HepG2 (cell line): ENCODE data around the gene MADCAM1. TPM values are rescaled to one million over a fixed set of nuclear protein-coding genes. Genes with fewer than 3 reads are reported as not detected.
A peak's percentile ranks its signal among the peaks of the same experiment; 100 is the strongest.

ENCODE experiments used
- ARNT2 ChIP-seq: sonication (generic); formaldehyde crosslinking; IDR thresholded peaks from 2 replicates; pipeline ENCODE4 v1.8.0; 2022; ENCODE audit warnings: mild to moderate bottlenecking, low read depth, missing genetic modification reagents, moderate library complexity
- GMEB1 ChIP-seq: sonication (generic); formaldehyde crosslinking; IDR thresholded peaks from 2 replicates; pipeline ENCODE4 v1.5.1; 2020; ENCODE audit warnings: missing genetic modification reagents, mild to moderate bottlenecking, borderline replicate concordance
- HNF4G ChIP-seq, 2 experiments: sonication (generic) in 1 of 2; formaldehyde crosslinking in 1 of 2; IDR thresholded peaks; 2 replicates each; pipeline versions ENCODE4 v1.4.0 to v1.6.1; 2011 to 2020; ENCODE audit warnings: borderline replicate concordance in 2 of 2, low read depth in 2 of 2, mild to moderate bottlenecking in 2 of 2, low read length in 1 of 2, missing genetic modification reagents in 1 of 2, moderate library complexity in 1 of 2
- HNRNPLL ChIP-seq: fragments of 200-400 bp; formaldehyde crosslinking; IDR thresholded peaks from 2 replicates; pipeline ENCODE4 v1.6.1; 2017; ENCODE audit warnings: mild to moderate bottlenecking, low read depth, low read length; ENCODE audit not compliant: poor library complexity, severe bottlenecking
- JARID2 ChIP-seq: sonication (generic); formaldehyde crosslinking; IDR thresholded peaks from 2 replicates; pipeline ENCODE4 v1.8.1; 2023; ENCODE audit warnings: missing genetic modification reagents, inconsistent platforms; ENCODE audit not compliant: insufficient replicate concordance
- NCOA1 ChIP-seq: sonication (generic); formaldehyde crosslinking; IDR thresholded peaks from 2 replicates; pipeline ENCODE4 v1.9.0; 2021; ENCODE audit warnings: missing genetic modification reagents
- POLR2AphosphoS5 ChIP-seq: IDR thresholded peaks from 2 replicates; pipeline ENCODE4 v1.6.1; 2012; ENCODE audit warnings: low read depth, low read length
- RBFOX2 ChIP-seq: fragments of 200-400 bp; formaldehyde crosslinking; IDR thresholded peaks from 2 replicates; pipeline ENCODE4 v1.6.1; 2017; ENCODE audit warnings: low read depth, mild to moderate bottlenecking, low read length
- RBM22 ChIP-seq: fragments of 200-400 bp; formaldehyde crosslinking; optimal IDR thresholded peaks from 2 replicates; pipeline ENCODE3; 2017; ENCODE audit warnings: mild to moderate bottlenecking, low read length, moderate library complexity
- RFX3 ChIP-seq: IDR thresholded peaks from 2 replicates; pipeline ENCODE4 v1.6.1; 2016; ENCODE audit warnings: missing biosample characterization, missing genetic modification reagents
- SP2 ChIP-seq: sonication (generic); formaldehyde crosslinking; IDR thresholded peaks from 2 replicates; pipeline ENCODE4 v1.5.1; 2020; ENCODE audit warnings: mild to moderate bottlenecking, missing genetic modification reagents
- TFAP4 ChIP-seq: sonication (generic); IDR thresholded peaks from 2 replicates; pipeline ENCODE4 v1.6.1; 2016; ENCODE audit warnings: low read depth, borderline replicate concordance
- ZBTB33 ChIP-seq: sonication (generic); formaldehyde crosslinking; IDR thresholded peaks from 2 replicates; pipeline ENCODE4 v1.4.0; 2020; ENCODE audit warnings: missing genetic modification reagents
- ZBTB34 ChIP-seq: sonication (generic); formaldehyde crosslinking; IDR thresholded peaks from 2 replicates; pipeline ENCODE4 v1.8.0; 2022; ENCODE audit warnings: mild to moderate bottlenecking, missing genetic modification reagents
- ZKSCAN5 ChIP-seq: sonication (generic); formaldehyde crosslinking; IDR thresholded peaks from 2 replicates; pipeline ENCODE4 v1.5.1; 2020; ENCODE audit warnings: mild to moderate bottlenecking, missing genetic modification reagents
- ZNF280D ChIP-seq: sonication (generic); formaldehyde crosslinking; IDR thresholded peaks from 2 replicates; pipeline ENCODE4 v1.5.1; 2020; ENCODE audit warnings: mild to moderate bottlenecking, missing genetic modification reagents
- polyA plus RNA-seq, 8 experiments: library from polyadenylated mRNA; depleted of rRNA in 3 of 8; stranded (reverse) in 7 of 8; unstranded in 1 of 8; fragments of >200 nt; fragmentation: Illumina TruSeq in 4 of 8; extraction: Trizol in 4 of 8; gene quantifications; 2 replicates each; pipeline versions ENCODE4 v1.2.1 to v1.2.3, GENCODE V29; 2011 to 2016; ENCODE audit warnings: low read depth in 4 of 8, missing spikeins in 1 of 8, mixed read lengths in 1 of 8; ENCODE audit not compliant: insufficient read depth in 1 of 8
- total RNA-seq, 5 experiments: library from RNA; depleted of rRNA; stranded (reverse); fragments of >200 nt; fragmentation: Illumina TruSeq; extraction: Trizol; gene quantifications; 2 replicates each; pipeline ENCODE4 v1.2.3, GENCODE V29; 2016; ENCODE audit warnings: low read depth in 1 of 5

MADCAM1 gene
- total and polyA plus RNA-seq, 2 of the 13 experiments (the other 11 are each of a cell fraction or from before 2014, with no cell fraction given): 0.29 to 0.33 TPM

GRCh38 chr19:506404-507285 lies 10.4 kb downstream of the MADCAM1 start (continued):
- no peak for TF ChIP-seq SP2 (CRISPR knock-in tag)
- peak; percentile 1; the same call in 1 of the 2 replicates for TF ChIP-seq GMEB1 (CRISPR knock-in tag)
- no peak for TF ChIP-seq ZBTB34 (CRISPR knock-in tag)
- 0 out of 2 replicates have a peak, but pooled peaks have one; percentile 40 for TF ChIP-seq ZNF280D
- TF ChIP-seq RBFOX2: peak; percentile 75
- TF ChIP-seq RFX3 (CRISPR knock-in tag): peak; percentile 90
- TF ChIP-seq HNF4G (IDR thresholded peaks at IDR 0.05; ENCODE audit: borderline replicate concordance, low read depth, low read length): no peak; the same call in 1 of the 2 replicates
- no peak for TF ChIP-seq HNF4G (CRISPR knock-in tag; IDR thresholded peaks at IDR 0.05; ENCODE audit: borderline replicate concordance, low read depth)
- peak; percentile 64 for TF ChIP-seq RBM22
- peak; percentile 46 for TF ChIP-seq POLR2AphosphoS5
- peak; percentile 22; the same call in 1 of the 2 replicates for TF ChIP-seq TFAP4
- TF ChIP-seq ARNT2 (CRISPR knock-in tag): peak; percentile 25; the same call in 1 of the 2 replicates
- no peak for TF ChIP-seq ZKSCAN5 (CRISPR knock-in tag)
- no peak for TF ChIP-seq NCOA1 (CRISPR knock-in tag)
- TF ChIP-seq HNRNPLL: peak; percentile 25
- TF ChIP-seq JARID2 (CRISPR knock-in tag): peak; percentile 70
- TF ChIP-seq ZBTB33 (CRISPR knock-in tag): peak; percentile 68; the same call in 1 of the 2 replicates
